Measurements from ENCODE around the gene NPAS4. TPM values are rescaled to one million over a fixed set of nuclear protein-coding genes. Genes with fewer than 3 reads are reported as not detected.

NPAS4 gene
- total and polyA plus RNA-seq, 9 of the 15 experiments (the other 6 are each of a cell fraction or from before 2014, with no cell fraction given), result not detected

GRCh38 chr11:66467034-66467659 lies 46.3 kb downstream of the NPAS4 start (continued):
- TF ChIP-seq RBBP5 (IDR thresholded peaks at IDR 0.05; ENCODE audit: borderline replicate concordance, insufficient read depth, low read length, poor library complexity, severe bottlenecking), result peak; percentile 42
- TF ChIP-seq POLR2G (IDR thresholded peaks at IDR 0.05; ENCODE audit: low read depth, low read length), result peak; percentile 1; the same call in 1 of the 2 replicates
- peak; percentile 41; the same call in 1 of the 2 replicates for TF ChIP-seq ZBTB40 (IDR thresholded peaks at IDR 0.05)
- TF ChIP-seq ZBTB40 (CRISPR knock-in tag; IDR thresholded peaks at IDR 0.05), result no peak
